K562 (cell line): ENCODE results near the gene NRCAM. TPM values are rescaled to one million over a fixed set of nuclear protein-coding genes. Genes with fewer than 3 reads are reported as not detected.

Source experiments
- ATAC-seq: fragments of 200-7000 bp; cut with Tn5 transposase; 3 replicates; pipeline ENCODE4 v1.9.1; 2020; ENCODE audit warnings: moderate library complexity
- BruUV-seq: library from RNA; stranded (reverse); fragments of 400-500 nt; replicated peaks from 2 replicates; lab custom pipeline; 2021; lab: Mats Ljungman, UMichigan
- CTCF ChIA-PET: fragments of 300-600 bp; formaldehyde crosslinking; extraction: SDS; loops from one replicate; lab custom pipeline; 2021; ENCODE audit warnings: low intra/inter-chr PET ratio; lab: Yijun Ruan, JAX
- POLR2A ChIA-PET: fragments of 300-600, 350-650 bp; sonication (Branson Sonifier 250); formaldehyde crosslinking; extraction: SDS; loops from one replicate; lab custom pipeline; 2021; ENCODE audit warnings: antibody characterized with exemption, inconsistent platforms; lab: Yijun Ruan, JAX
- DNase-seq, 4 experiments: peaks; one replicate each; pipeline versions ENCODE4 v3.0.0 to v3.0.0-alpha.2; 2011 to 2018; ENCODE audit warnings: low spot score in 3 of 4, mixed read lengths in 3 of 4; ENCODE audit errors: extremely low read depth in 1 of 4
- FAIRE-seq: peaks from 2 replicates; lab custom pipeline; 2011; peaks lifted over from hg19 to GRCh38; lab: Jason Lieb, UNC
- H2AFZ ChIP-seq: 2 replicates; pipeline ENCODE4 v1.6.0; 2011; ENCODE audit warnings: low read depth, low read length, control low read depth, inconsistent platforms
- H3K27ac ChIP-seq: fragments of 200-600 bp; 3 replicates; pipeline ENCODE4 v1.8.0; 2011; ENCODE audit warnings: low read depth, mild to moderate bottlenecking, control low read depth, inconsistent platforms, low read length, moderate library complexity, mixed read lengths; ENCODE audit errors: extremely low read depth
- H3K27me3 ChIP-seq, 2 experiments: fragments of 300-600 bp in 1 of 2; 2 replicates in 1 of 2; 3 replicates in 1 of 2; pipeline versions ENCODE4 v1.6.0 to v1.8.0; 2011; ENCODE audit warnings: inconsistent platforms in 2 of 2, low read length in 2 of 2, mild to moderate bottlenecking in 1 of 2, mixed read lengths in 1 of 2, moderate library complexity in 1 of 2; ENCODE audit not compliant: control insufficient read depth in 2 of 2, insufficient read depth in 2 of 2
- H3K36me3 ChIP-seq: fragments of 300-600 bp; 3 replicates; pipeline ENCODE4 v1.8.0; 2011; ENCODE audit warnings: mild to moderate bottlenecking, low read length, inconsistent platforms; ENCODE audit not compliant: control insufficient read depth, insufficient read depth
- H3K4me1 ChIP-seq, 2 experiments: fragments of 200-600 bp in 1 of 2; replicated peaks in 1 of 2; 2 replicates in 1 of 2; 3 replicates in 1 of 2; pipeline versions ENCODE4 v1.5.1 to v1.8.0; 2011; ENCODE audit warnings: inconsistent platforms in 2 of 2, low read length in 2 of 2, mild to moderate bottlenecking in 1 of 2, mixed read lengths in 1 of 2, moderate library complexity in 1 of 2; ENCODE audit not compliant: control insufficient read depth in 2 of 2, insufficient read depth in 2 of 2
- H3K4me2 ChIP-seq: 2 replicates; pipeline ENCODE4 v1.6.1; 2011; ENCODE audit warnings: low read length, control low read depth, inconsistent platforms, mixed read lengths; ENCODE audit not compliant: insufficient read depth
- H3K4me3 ChIP-seq: fragments of 200-600 bp; sonication (generic), shearing (Covaris generic); 2 replicates; pipeline ENCODE4 v1.5.1; 2016; ENCODE audit warnings: control low read depth, inconsistent platforms
- H3K79me2 ChIP-seq: fragments of 200-600 bp; 3 replicates; pipeline ENCODE4 v1.8.0; 2011; ENCODE audit warnings: low read length, inconsistent platforms; ENCODE audit not compliant: control insufficient read depth, insufficient read depth
- H3K9ac ChIP-seq, 2 experiments: 2 replicates each; pipeline versions ENCODE4 v1.6.0 to v1.6.1; 2011; ENCODE audit warnings: low read depth in 2 of 2, low read length in 2 of 2, control low read depth in 1 of 2, inconsistent platforms in 1 of 2, mild to moderate bottlenecking in 1 of 2, mixed read lengths in 1 of 2; ENCODE audit not compliant: insufficient read depth in 1 of 2
- H3K9me1 ChIP-seq: one replicate; pipeline ENCODE4 v1.6.0; 2011; ENCODE audit warnings: inconsistent platforms, mild to moderate bottlenecking, low read length, moderate library complexity; ENCODE audit not compliant: control insufficient read depth, insufficient read depth
- H3K9me3 ChIP-seq: replicated peaks from 2 replicates; pipeline ENCODE4 v1.5.1; 2011; ENCODE audit warnings: low read depth, low read length, inconsistent platforms; ENCODE audit not compliant: control insufficient read depth, insufficient read depth
- H4K20me1 ChIP-seq: replicated peaks from 2 replicates; pipeline ENCODE4 v1.6.1; 2011; ENCODE audit warnings: low read length, inconsistent platforms, mixed read lengths; ENCODE audit not compliant: control insufficient read depth, insufficient read depth
- CC2D1A ChIP-seq: fragments of 450-650 bp; IDR thresholded peaks from 2 replicates; pipeline ENCODE4 v1.6.1; 2017; ENCODE audit warnings: mild to moderate bottlenecking
- CTBP1 ChIP-seq: fragments of 450-650 bp; IDR thresholded peaks from 2 replicates; pipeline ENCODE4 v1.6.1; 2016; ENCODE audit warnings: borderline replicate concordance
- DMBX1 ChIP-seq: fragments of 250-450 bp; sonication (Bioruptor Pico); IDR thresholded peaks from 2 replicates; pipeline ENCODE4 v1.8.0; 2022; ENCODE audit warnings: inconsistent platforms, mild to moderate bottlenecking, moderate library complexity, borderline replicate concordance
- E2F6 ChIP-seq, 2 experiments: IDR thresholded peaks; 2 replicates each; pipeline ENCODE4 v1.6.1; 2011; ENCODE audit warnings: borderline replicate concordance in 1 of 2, control low read depth in 1 of 2, low read depth in 1 of 2, low read length in 1 of 2, mild to moderate bottlenecking in 1 of 2, mixed read lengths in 1 of 2, moderate library complexity in 1 of 2; ENCODE audit not compliant: insufficient read depth in 1 of 2, insufficient read length in 1 of 2, poor library complexity in 1 of 2, severe bottlenecking in 1 of 2; ENCODE audit errors: extremely low read depth in 1 of 2
- ESRRB ChIP-seq: fragments of 250-450 bp; sonication (Bioruptor Pico); IDR thresholded peaks from 2 replicates; pipeline ENCODE4 v1.5.0; 2020; ENCODE audit warnings: mild to moderate bottlenecking, moderate library complexity, borderline replicate concordance
- FOXK1 ChIP-seq: sonication (generic); formaldehyde crosslinking; IDR thresholded peaks from 2 replicates; pipeline ENCODE4 v1.8.0; 2022; ENCODE audit warnings: missing genetic modification reagents, mild to moderate bottlenecking, borderline replicate concordance
- FOXM1 ChIP-seq, 2 experiments: fragments of 450-650 bp in 1 of 2; sonication (generic) in 1 of 2; formaldehyde crosslinking in 1 of 2; IDR thresholded peaks; 2 replicates each; pipeline versions ENCODE4 v1.6.1 to v1.9.0; 2017 to 2022; ENCODE audit warnings: low read depth in 2 of 2, mild to moderate bottlenecking in 2 of 2, missing genetic modification reagents in 1 of 2, moderate library complexity in 1 of 2
- HLTF ChIP-seq: fragments of 450-650 bp; IDR thresholded peaks from 2 replicates; pipeline ENCODE4 v1.6.1; 2016
- HNRNPL ChIP-seq: fragments of 200-400 bp; formaldehyde crosslinking; IDR thresholded peaks from 2 replicates; pipeline ENCODE4 v1.6.1; 2017; ENCODE audit warnings: low read depth, mild to moderate bottlenecking, low read length
- NUFIP1 ChIP-seq: fragments of 450-650 bp; IDR thresholded peaks from 2 replicates; pipeline ENCODE4 v1.6.1; 2018; ENCODE audit not compliant: partially characterized antibody
- PTBP1 ChIP-seq: fragments of 200-400 bp; formaldehyde crosslinking; IDR thresholded peaks from 2 replicates; pipeline ENCODE4 v1.6.1; 2017; ENCODE audit warnings: low read depth, low read length
- RBFOX2 ChIP-seq: fragments of 200-400 bp; formaldehyde crosslinking; IDR thresholded peaks from 2 replicates; pipeline ENCODE4 v1.6.1; 2017; ENCODE audit warnings: low read depth, mild to moderate bottlenecking, low read length, moderate library complexity
- RFX5 ChIP-seq: IDR thresholded peaks from 2 replicates; pipeline ENCODE4 v1.6.1; 2011; ENCODE audit warnings: low read depth, mild to moderate bottlenecking, improper control_type of control experiment, low read length
- RHOXF2B ChIP-seq: fragments of 250-450 bp; sonication (Bioruptor Pico); conservative IDR thresholded peaks from 2 replicates; pipeline ENCODE4 v1.5.1; 2021
- SMAD4 ChIP-seq: fragments of 250-450 bp; sonication (Bioruptor Pico); conservative IDR thresholded peaks from 2 replicates; pipeline ENCODE4 v1.8.0; 2021; ENCODE audit warnings: inconsistent platforms, mild to moderate bottlenecking, moderate library complexity
- SMARCA4 ChIP-seq: fragments of 450-650 bp; IDR thresholded peaks from 2 replicates; pipeline ENCODE4 v1.6.1; 2016
- SMC3 ChIP-seq: conservative IDR thresholded peaks from 2 replicates; pipeline ENCODE4 v1.6.1; 2011; ENCODE audit warnings: low read depth, low read length, improper control_type of control experiment; ENCODE audit not compliant: insufficient read depth
- SRSF7 ChIP-seq: fragments of 200-400 bp; formaldehyde crosslinking; optimal IDR thresholded peaks from 2 replicates; pipeline ENCODE3; 2017; ENCODE audit warnings: mild to moderate bottlenecking, low read depth, low read length
- ZNF3 ChIP-seq: fragments of 250-450 bp; sonication (Bioruptor Pico); IDR thresholded peaks from 2 replicates; pipeline ENCODE4 v1.5.0; 2021; ENCODE audit warnings: mild to moderate bottlenecking, moderate library complexity
- ZNF695 ChIP-seq: fragments of 450-650 bp; formaldehyde crosslinking; IDR thresholded peaks from 2 replicates; pipeline ENCODE4 v1.4.0; 2020; ENCODE audit warnings: mild to moderate bottlenecking, moderate library complexity
- WGBS: fragments of 100-300 bp; shearing (Covaris generic); methylation state at CpG from one replicate; pipeline ENCODE4 v1.1.6; 2016; ENCODE audit warnings: low coverage, mixed read lengths; ENCODE audit not compliant: insufficient coverage; ENCODE audit errors: missing lambda C conversion rate; 5-methylcytosine and 5-hydroxymethylcytosine counted together
- in situ Hi-C: fragments of 300-500 bp; cut with MboI; formaldehyde crosslinking; loops from 4 replicates; pipeline ENCODE4 v1.15.0; 2018; ENCODE audit warnings: inconsistent platforms, mixed read lengths
- intact Hi-C: fragments of 100-400 bp; cut with micrococcal nuclease; formaldehyde crosslinking; loops from 2 replicates; pipeline ENCODE4 v1.14.2; 2022
- polyA plus RNA-seq, 8 experiments: library from polyadenylated mRNA; depleted of rRNA in 4 of 8; stranded (reverse) in 5 of 8; unstranded in 3 of 8; fragments of >200 nt; fragmentation: Nextera tagmentation in 2 of 8; fragmentation: Illumina TruSeq in 1 of 8; extraction: Ambion mirVana in 2 of 8; extraction: Trizol in 1 of 8; gene quantifications; 2 replicates each; pipeline versions ENCODE4 v1.2.1 to v1.2.3, GENCODE V29; 2011 to 2014; ENCODE audit warnings: inconsistent platforms in 1 of 8, missing spikeins in 1 of 8
- total RNA-seq, 7 experiments: library from RNA; depleted of rRNA in 6 of 7; stranded (reverse); fragments of >200 nt in 6 of 7; fragmentation: Illumina TruSeq in 2 of 7; extraction: Trizol in 2 of 7; gene quantifications; 2 replicates each; pipeline versions ENCODE4 v1.2.1 to v1.2.3, GENCODE V29; 2011 to 2021; ENCODE audit warnings: low replicate concordance in 1 of 7

Gene NRCAM
- total and polyA plus RNA-seq, 9 of the 15 experiments (the other 6 are each of a cell fraction or from before 2014, with no cell fraction given), result 0.03 to 0.54 (median 0.12) TPM; not detected in 1

- peak; percentile 82 for FAIRE-seq
- POLR2A ChIA-PET, result interaction anchor here (0.6 to 1.2 kb wide), 9 partner anchors 15 to 673 kb away, joined by 3 to 5 read pairs (median 3); partner anchors contain the start of gene DNAJB9
- TF ChIP-seq SRSF7, result no peak
- TF ChIP-seq ZNF695 (CRISPR knock-in tag), result no peak
- no peak for TF ChIP-seq HNRNPL
- no peak for TF ChIP-seq DMBX1 (CRISPR knock-in tag)
- no peak for TF ChIP-seq ZNF3 (CRISPR knock-in tag)
- no peak for TF ChIP-seq RFX5
- TF ChIP-seq HLTF, result no peak
- peak; percentile 11; the same call in 1 of the 2 replicates for TF ChIP-seq FOXM1 (IDR thresholded peaks at IDR 0.05; ENCODE audit: low read depth)
- no peak for TF ChIP-seq FOXM1 (CRISPR knock-in tag; IDR thresholded peaks at IDR 0.05; ENCODE audit: low read depth)
- no peak for TF ChIP-seq FOXK1 (CRISPR knock-in tag)
- TF ChIP-seq RHOXF2B (CRISPR knock-in tag), result no peak
- no peak for TF ChIP-seq ESRRB (CRISPR knock-in tag)
- no peak for TF ChIP-seq SMAD4
- peak; percentile 69 for TF ChIP-seq SMARCA4
- no peak for TF ChIP-seq CC2D1A
- TF ChIP-seq SMC3, result no peak
- TF ChIP-seq PTBP1, result no peak
- TF ChIP-seq RBFOX2, result no peak
- peak in 1 of 2 experiments; percentile 35 for TF ChIP-seq E2F6 (IDR thresholded peaks at IDR 0.05; ENCODE audit: borderline replicate concordance in 1 of 2, extremely low read depth in 1 of 2, insufficient read depth in 1 of 2, insufficient read length in 1 of 2, low read depth in 1 of 2, low read length in 1 of 2, poor library complexity in 1 of 2, severe bottlenecking in 1 of 2)
- peak; percentile 50; the same call in 1 of the 2 replicates for TF ChIP-seq CTBP1
- no peak for TF ChIP-seq NUFIP1
Observed at GRCh38 chr7:108488768-108489538, 32.7 kb upstream of the NRCAM start.

More at GRCh38 chr7:108488768-108489538, 32.7 kb upstream of the NRCAM start:
- peak overlapping the region; percentile 30; the same call in 1 of the 2 replicates for H3K4me2 ChIP-seq
- H3K4me3 ChIP-seq, result no peak overlapping the region
- no peaks in the 10 kb centered on the region for H3K27me3 ChIP-seq
- H3K9me3 ChIP-seq, result no peaks in the 10 kb centered on the region
- CTCF ChIA-PET, result no interaction called here
- no TSS peak for BruUV-seq
- H2AFZ ChIP-seq, result peak overlapping the region; percentile 73
- no peak overlapping the region for H3K9ac ChIP-seq
- 0 out of 3 replicates have a peak overlapping the region, but pooled peaks have one; percentile 1 for H3K27ac ChIP-seq
- in situ Hi-C loops (loop anchor here (10.0 kb wide), 1 partner anchor 314 kb away; no protein-coding TSS in a partner anchor), intact Hi-C loops (loop anchor here (2.0 kb wide), 1 partner anchor 306 kb away; no protein-coding TSS in a partner anchor)
- H3K36me3 ChIP-seq, result peaks cover 3% of the 10 kb centered on the region; the same call in 1 of the 3 replicates
- WGBS, result 25% methylated on average over 4 of the region's 4 CpGs
- peak; percentile 100 for ATAC-seq
- no peaks in the 10 kb centered on the region for H3K79me2 ChIP-seq
- no peaks in the 10 kb centered on the region for H3K9me1 ChIP-seq
- H4K20me1 ChIP-seq, result no peaks in the 10 kb centered on the region
- peak in 2 of 4 experiments; percentile 77 to 80 for DNase-seq
- H3K4me1 ChIP-seq, result peaks cover 0 to 11% of the 10 kb centered on the region in 2 experiments; a peak in 4 of 5 replicates
